ENCODE data around the gene YPEL2.
A peak's percentile ranks its signal among the peaks of the same experiment; 100 is the strongest.
"Not testable (repeated sequence)": the region's sequence is repeated elsewhere in the genome, so short reads cannot be mapped to it uniquely, and the experiment has no call there.

Gene YPEL2

DNA sequence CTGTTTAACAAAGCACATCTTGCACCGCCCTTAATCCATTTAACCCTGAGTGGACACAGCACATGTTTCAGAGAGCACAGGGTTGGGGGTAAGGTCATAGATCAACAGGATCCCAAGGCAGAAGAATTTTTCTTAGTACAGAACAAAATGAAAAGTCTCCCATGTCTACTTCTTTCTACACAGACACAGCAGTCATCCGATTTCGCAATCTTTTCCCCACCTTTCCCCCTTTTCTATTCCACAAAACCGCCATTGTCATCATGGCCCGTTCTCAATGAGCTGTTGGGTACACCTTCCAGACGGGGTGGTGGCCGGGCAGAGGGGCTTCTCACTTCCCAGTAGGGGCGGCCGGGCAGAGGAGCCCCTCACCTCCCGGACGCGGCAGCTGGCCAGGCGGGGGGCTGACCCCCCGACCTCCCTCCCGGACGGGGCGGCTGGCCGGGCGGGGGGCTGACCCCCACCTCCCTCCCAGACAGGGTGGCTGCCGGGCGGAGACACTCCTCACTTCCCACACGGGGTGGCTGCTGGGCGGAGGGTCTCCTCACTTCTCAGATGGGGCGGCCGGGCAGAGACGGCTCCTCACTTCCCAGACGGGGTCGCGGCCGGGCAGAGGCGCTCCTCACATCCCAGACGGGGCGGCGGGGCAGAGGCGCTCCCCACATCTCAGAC lies 62.4 kb downstream of the YPEL2 start:
- H3K79me1 ChIP-seq (replicated peaks; ENCODE audit: low read length, poor library complexity, severe bottlenecking); H3K9ac ChIP-seq (ENCODE audit: low read length); H3K9me3 ChIP-seq (ENCODE audit: control insufficient read depth, low read length); H3K4ac ChIP-seq (ENCODE audit: low read depth in 1 of 2, low read length in 2 of 2); H4K8ac ChIP-seq (ENCODE audit: low read length); H3K4me3 ChIP-seq (ENCODE audit: insufficient read depth in 1 of 2, low read depth in 1 of 2, low read length in 2 of 2); H2BK5ac ChIP-seq (ENCODE audit: low read depth, low read length, poor library complexity, severe bottlenecking); H3K4me2 ChIP-seq (ENCODE audit: low read length, poor library complexity, severe bottlenecking); H4K91ac ChIP-seq (ENCODE audit: low read length); DNase-seq; H3K4me1 ChIP-seq (ENCODE audit: control insufficient read depth, insufficient read depth, low read depth, low read length); H2BK120ac ChIP-seq (ENCODE audit: low read depth, low read length); H3K27ac ChIP-seq (ENCODE audit: low read length, poor library complexity, severe bottlenecking); H2BK12ac ChIP-seq (ENCODE audit: low read length in 2 of 2); H2BK15ac ChIP-seq (ENCODE audit: low read depth, poor library complexity, severe bottlenecking); H3K27me3 ChIP-seq (ENCODE audit: control insufficient read depth in 1 of 2, insufficient read depth in 1 of 2, low read length in 2 of 2); H3K14ac ChIP-seq (ENCODE audit: low read length in 2 of 2); H2AFZ ChIP-seq (ENCODE audit: low read depth, low read length); H3K23ac ChIP-seq (ENCODE audit: low read length in 2 of 2); H2AK5ac ChIP-seq (ENCODE audit: low read length, severe bottlenecking); H3K18ac ChIP-seq (ENCODE audit: low read depth in 1 of 2, low read length in 2 of 2): not testable (repeated sequence)
- WGBS, result 96% methylated on average over 21 of the region's 35 CpGs
- peaks cover 33 to 68% of the 10 kb centered on the region in 2 experiments for H3K36me3 ChIP-seq (ENCODE audit: control insufficient read depth in 1 of 2, insufficient read depth in 2 of 2, low read depth in 1 of 2, low read length in 2 of 2)

DNA sequence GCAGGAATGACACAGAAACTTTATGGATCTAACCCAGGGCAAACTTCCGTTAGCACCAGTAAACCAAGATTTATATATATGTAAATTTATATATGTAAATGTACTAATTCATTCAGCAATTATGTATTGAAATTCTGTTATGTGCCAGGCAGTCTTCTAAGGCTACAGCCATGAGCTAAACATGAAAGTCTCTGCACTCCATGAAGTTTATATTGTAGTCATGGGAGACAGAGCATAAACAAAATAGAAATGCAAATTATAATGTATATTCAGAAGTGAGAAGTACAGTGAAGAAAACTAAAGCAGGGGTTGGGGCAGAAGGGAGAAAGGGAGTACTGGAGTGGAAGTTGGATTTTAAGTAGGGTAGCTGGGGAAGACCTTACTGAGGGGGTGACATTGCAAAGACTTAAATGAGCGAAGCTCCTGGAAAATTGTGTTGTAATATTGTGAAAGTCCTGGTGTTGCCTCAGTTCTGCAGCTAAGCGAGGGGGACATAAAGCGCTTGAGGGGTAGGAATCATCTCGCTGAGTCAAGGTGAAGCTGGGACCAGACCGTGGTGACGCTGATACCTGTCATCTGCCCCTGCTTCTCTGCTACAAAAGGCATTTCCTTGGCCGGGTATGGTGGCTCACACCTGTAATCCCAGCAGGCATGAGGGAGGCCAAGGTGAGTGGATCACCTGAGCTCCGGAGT lies 64.8 kb downstream of the YPEL2 start:
- Histone ChIP-seq H2AK5ac (ENCODE audit: low read length, severe bottlenecking) (no peak overlapping the region), H3K79me1 (replicated peaks; ENCODE audit: low read length, poor library complexity, severe bottlenecking) (no peaks in the 10 kb centered on the region), H4K8ac (ENCODE audit: low read length) (no peak overlapping the region), H2BK15ac (ENCODE audit: low read depth, poor library complexity, severe bottlenecking) (no peak overlapping the region), H4K91ac (ENCODE audit: low read length) (no peak overlapping the region), H2AFZ (ENCODE audit: low read depth, low read length) (no peak overlapping the region), H2BK12ac (ENCODE audit: low read length in 2 of 2) (no peak overlapping the region), H3K4ac (ENCODE audit: low read depth in 1 of 2, low read length in 2 of 2) (no peak overlapping the region), H2BK5ac (ENCODE audit: low read depth, low read length, poor library complexity, severe bottlenecking) (no peak overlapping the region), H3K9me3 (ENCODE audit: control insufficient read depth, low read length) (no peaks in the 10 kb centered on the region), H3K18ac (ENCODE audit: low read depth in 1 of 2, low read length in 2 of 2) (no peak overlapping the region), H2BK120ac (ENCODE audit: low read depth, low read length) (no peak overlapping the region), H3K27me3 (ENCODE audit: control insufficient read depth in 1 of 2, insufficient read depth in 1 of 2, low read length in 2 of 2) (no peaks in the 10 kb centered on the region), H3K23ac (ENCODE audit: low read length in 2 of 2) (no peak overlapping the region), H3K36me3 (ENCODE audit: control insufficient read depth in 1 of 2, insufficient read depth in 2 of 2, low read depth in 1 of 2, low read length in 2 of 2) (peaks cover 26 to 54% of the 10 kb centered on the region in 2 experiments), H3K4me3 (ENCODE audit: insufficient read depth in 1 of 2, low read depth in 1 of 2, low read length in 2 of 2) (no peak overlapping the region), H3K27ac (ENCODE audit: low read length, poor library complexity, severe bottlenecking) (no peak overlapping the region), H3K14ac (ENCODE audit: low read length in 2 of 2) (no peak overlapping the region), H3K9ac (ENCODE audit: low read length) (no peak overlapping the region), H3K4me1 (ENCODE audit: control insufficient read depth, insufficient read depth, low read depth, low read length) (peaks cover 6% of the 10 kb centered on the region), H3K4me2 (ENCODE audit: low read length, poor library complexity, severe bottlenecking) (no peak overlapping the region)
- WGBS, result 97% methylated on average over 7 of the region's 9 CpGs
- DNase-seq, result no peak

DNA sequence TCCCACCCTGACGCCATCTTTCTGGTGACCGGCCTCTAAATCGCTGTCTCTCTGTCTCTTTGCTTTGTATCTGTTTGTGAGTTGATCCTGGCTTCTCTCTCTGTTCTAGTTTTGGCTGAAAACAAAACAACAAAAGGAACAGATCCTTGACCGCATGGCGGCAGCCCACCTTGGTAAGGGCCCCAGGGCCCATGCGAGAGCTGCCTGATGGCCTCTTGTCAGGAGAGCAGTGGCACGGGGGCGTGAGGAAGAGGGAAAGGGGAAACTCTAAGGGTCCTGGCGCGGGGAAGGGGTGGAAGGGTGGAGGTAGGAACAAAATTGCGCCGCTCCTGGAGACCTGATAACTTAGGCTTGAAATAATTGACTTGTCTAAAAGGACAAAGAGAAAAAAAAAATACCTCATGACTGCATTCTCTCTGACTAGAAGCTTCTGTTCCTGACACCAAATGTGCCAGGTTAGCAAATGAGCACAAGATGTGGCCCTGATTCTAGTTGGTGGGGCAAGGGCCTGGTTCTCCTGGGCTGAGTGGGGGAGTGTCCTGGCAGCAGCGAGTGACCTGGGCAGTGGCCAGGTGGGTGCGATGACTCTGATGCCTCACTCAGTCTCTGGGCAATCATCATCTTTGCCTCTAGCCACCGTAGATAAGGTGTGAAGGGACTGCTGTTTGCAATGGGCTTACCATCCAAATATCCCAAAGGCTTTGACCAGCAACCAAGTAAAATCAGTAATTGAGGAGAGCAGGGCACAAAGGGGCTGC lies 66.0 kb downstream of the YPEL2 start:
- Histone ChIP-seq H3K27me3 (ENCODE audit: control insufficient read depth in 1 of 2, insufficient read depth in 1 of 2, low read length in 2 of 2) (no peaks in the 10 kb centered on the region), H3K9ac (ENCODE audit: low read length) (no peak overlapping the region), H3K36me3 (ENCODE audit: control insufficient read depth in 1 of 2, insufficient read depth in 2 of 2, low read depth in 1 of 2, low read length in 2 of 2) (peaks cover 26 to 46% of the 10 kb centered on the region in 2 experiments), H2BK15ac (ENCODE audit: low read depth, poor library complexity, severe bottlenecking) (no peak overlapping the region), H2AK5ac (ENCODE audit: low read length, severe bottlenecking) (no peak overlapping the region), H2BK120ac (ENCODE audit: low read depth, low read length) (no peak overlapping the region), H3K23ac (ENCODE audit: low read length in 2 of 2) (no peak overlapping the region), H2AFZ (ENCODE audit: low read depth, low read length) (no peak overlapping the region), H3K4ac (ENCODE audit: low read depth in 1 of 2, low read length in 2 of 2) (no peak overlapping the region), H2BK12ac (ENCODE audit: low read length in 2 of 2) (no peak overlapping the region), H3K4me2 (ENCODE audit: low read length, poor library complexity, severe bottlenecking) (no peak overlapping the region), H3K27ac (ENCODE audit: low read length, poor library complexity, severe bottlenecking) (no peak overlapping the region), H3K79me1 (replicated peaks; ENCODE audit: low read length, poor library complexity, severe bottlenecking) (no peaks in the 10 kb centered on the region), H3K4me1 (ENCODE audit: control insufficient read depth, insufficient read depth, low read depth, low read length) (peaks cover 6% of the 10 kb centered on the region), H4K8ac (ENCODE audit: low read length) (no peak overlapping the region), H3K4me3 (ENCODE audit: insufficient read depth in 1 of 2, low read depth in 1 of 2, low read length in 2 of 2) (no peak overlapping the region), H2BK5ac (ENCODE audit: low read depth, low read length, poor library complexity, severe bottlenecking) (no peak overlapping the region), H3K18ac (ENCODE audit: low read depth in 1 of 2, low read length in 2 of 2) (no peak overlapping the region), H3K14ac (ENCODE audit: low read length in 2 of 2) (no peak overlapping the region), H4K91ac (ENCODE audit: low read length) (no peak overlapping the region), H3K9me3 (ENCODE audit: control insufficient read depth, low read length) (no peaks in the 10 kb centered on the region)
- DNase-seq, result no peak
- 97% methylated on average over 11 of the region's 15 CpGs for WGBS

DNA sequence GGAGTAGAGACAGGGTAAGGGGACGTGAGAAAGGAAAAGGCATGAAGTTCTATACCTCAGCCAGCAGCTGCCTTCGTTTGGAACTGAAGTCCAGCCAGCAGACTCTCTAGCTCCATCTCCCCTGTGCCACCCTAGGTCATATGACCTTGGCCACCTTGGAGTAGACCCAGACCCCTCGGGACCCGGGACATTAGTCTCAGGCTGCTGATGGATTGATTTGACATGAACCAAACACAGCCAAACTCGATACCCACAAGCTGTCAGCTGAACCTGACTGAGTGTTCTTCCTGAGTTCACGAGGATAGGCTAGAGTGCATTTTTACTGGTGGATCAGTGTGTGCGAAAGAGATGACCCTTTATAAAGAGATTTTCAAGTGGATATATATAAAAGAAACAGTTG lies 68.5 kb downstream of the YPEL2 start:
- WGBS, result 92% methylated on average over 5 of the region's 7 CpGs
- Histone ChIP-seq H2BK120ac (ENCODE audit: low read depth, low read length) (no peak overlapping the region), H2AFZ (ENCODE audit: low read depth, low read length) (no peak overlapping the region), H3K79me1 (replicated peaks; ENCODE audit: low read length, poor library complexity, severe bottlenecking) (no peaks in the 10 kb centered on the region), H3K23ac (ENCODE audit: low read length in 2 of 2) (no peak overlapping the region), H3K4me1 (ENCODE audit: control insufficient read depth, insufficient read depth, low read depth, low read length) (peaks cover 6% of the 10 kb centered on the region), H3K36me3 (ENCODE audit: control insufficient read depth in 1 of 2, insufficient read depth in 2 of 2, low read depth in 1 of 2, low read length in 2 of 2) (peaks cover 18 to 55% of the 10 kb centered on the region in 2 experiments), H2AK5ac (ENCODE audit: low read length, severe bottlenecking) (peak overlapping the region; percentile 83), H3K4me3 (ENCODE audit: insufficient read depth in 1 of 2, low read depth in 1 of 2, low read length in 2 of 2) (no peak overlapping the region), H3K9ac (ENCODE audit: low read length) (peak overlapping the region; percentile 79), H2BK12ac (ENCODE audit: low read length in 2 of 2) (no peak overlapping the region), H2BK5ac (ENCODE audit: low read depth, low read length, poor library complexity, severe bottlenecking) (no peak overlapping the region), H3K27ac (ENCODE audit: low read length, poor library complexity, severe bottlenecking) (no peak overlapping the region), H4K91ac (ENCODE audit: low read length) (no peak overlapping the region), H2BK15ac (ENCODE audit: low read depth, poor library complexity, severe bottlenecking) (no peak overlapping the region), H3K4ac (ENCODE audit: low read depth in 1 of 2, low read length in 2 of 2) (no peak overlapping the region), H3K18ac (ENCODE audit: low read depth in 1 of 2, low read length in 2 of 2) (no peak overlapping the region), H3K9me3 (ENCODE audit: control insufficient read depth, low read length) (no peaks in the 10 kb centered on the region), H3K4me2 (ENCODE audit: low read length, poor library complexity, severe bottlenecking) (no peak overlapping the region), H4K8ac (ENCODE audit: low read length) (no peak overlapping the region), H3K14ac (ENCODE audit: low read length in 2 of 2) (no peak overlapping the region), H3K27me3 (ENCODE audit: control insufficient read depth in 1 of 2, insufficient read depth in 1 of 2, low read length in 2 of 2) (no peaks in the 10 kb centered on the region)
- no peak for DNase-seq

Measured in mesenchymal stem cell (in vitro differentiated cells and primary cell).